GM21367 (cell line): Measurements from ENCODE around the gene ZRANB1.
"Not testable (repeated sequence)": the region's sequence is repeated elsewhere in the genome, so short reads cannot be mapped to it uniquely, and the experiment has no call there.

Experiments
- ATAC-seq: cut with Tn5 transposase; IDR thresholded peaks from one replicate; pipeline ENCODE4 v1.9.1; 2021; ENCODE audit not compliant: unreplicated experiment

The ZRANB1 gene

DNA sequence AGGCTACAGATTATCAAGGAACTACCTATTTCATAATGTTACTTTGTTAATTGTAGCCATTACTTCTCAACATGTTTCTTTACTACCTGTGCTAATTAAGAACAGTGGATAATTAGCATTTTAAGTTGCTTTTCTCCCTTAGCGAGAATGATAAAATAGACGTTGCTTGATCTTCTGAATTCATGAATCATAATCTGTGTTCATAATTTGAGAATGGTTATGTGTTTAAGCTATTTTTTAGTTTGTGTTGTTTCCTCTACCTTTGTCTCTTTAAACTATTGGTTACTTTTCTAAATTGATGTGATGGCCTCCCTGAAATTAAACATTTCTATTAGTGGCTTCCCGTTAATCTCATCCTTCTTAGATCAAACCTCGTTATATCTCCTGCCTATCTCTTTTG lies at the start of gene ZRANB1:
ZRANB1 (plus strand) TSS at position 301 of the 400 bp plus-strand sequence. CDS start 371 bp downstream, outside the sequence.
- no peak for ATAC-seq

DNA sequence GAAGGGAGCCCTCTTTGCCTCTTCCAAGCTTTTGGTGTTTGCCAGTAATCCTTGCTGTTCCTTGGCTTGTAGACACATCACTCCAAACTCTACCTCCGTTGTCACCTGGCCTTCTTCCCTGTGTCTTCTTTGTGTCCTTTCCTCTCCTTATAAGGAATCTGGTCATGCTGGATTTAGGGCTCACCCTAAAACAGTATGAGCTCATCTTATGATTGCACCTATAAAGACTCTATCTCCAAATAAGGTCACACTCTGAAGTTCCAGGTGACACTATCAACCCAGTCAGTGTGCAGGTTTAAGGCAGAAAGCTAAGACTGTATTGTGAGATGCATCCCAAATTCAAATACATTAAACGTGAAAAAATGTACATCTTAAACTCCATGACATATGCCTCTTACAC lies 49.0 kb upstream of the ZRANB1 start:
- ATAC-seq, result no peak

GRCh38 chr10:124894569-124895215 lies 47.2 kb upstream of the ZRANB1 start:
- ATAC-seq, result no peak

- ATAC-seq, result no peak
These were observed 45.2 kb upstream of the ZRANB1 start for GRCh38 chr10:124896751-124897150.

DNA sequence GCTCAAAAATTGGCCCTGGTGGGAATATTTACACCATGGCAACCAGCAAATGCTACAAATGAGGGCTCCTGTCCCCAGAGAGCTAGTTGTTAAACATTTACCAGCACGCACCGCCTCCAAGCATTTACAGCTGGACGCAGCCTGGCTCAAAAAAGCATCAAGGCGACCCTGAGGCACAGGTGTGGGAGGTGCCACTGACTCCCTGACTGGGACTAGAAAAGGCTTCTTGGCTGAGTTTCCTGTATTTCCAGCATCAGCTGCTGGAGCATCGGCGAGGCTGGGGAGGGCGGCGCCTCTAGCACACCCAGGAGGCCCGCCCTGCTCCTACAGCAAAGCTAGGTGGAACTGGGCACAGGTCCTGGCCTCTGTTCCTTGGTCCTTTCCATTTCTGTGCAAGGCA lies 43.5 kb upstream of the ZRANB1 start:
- ATAC-seq, result no peak

DNA sequence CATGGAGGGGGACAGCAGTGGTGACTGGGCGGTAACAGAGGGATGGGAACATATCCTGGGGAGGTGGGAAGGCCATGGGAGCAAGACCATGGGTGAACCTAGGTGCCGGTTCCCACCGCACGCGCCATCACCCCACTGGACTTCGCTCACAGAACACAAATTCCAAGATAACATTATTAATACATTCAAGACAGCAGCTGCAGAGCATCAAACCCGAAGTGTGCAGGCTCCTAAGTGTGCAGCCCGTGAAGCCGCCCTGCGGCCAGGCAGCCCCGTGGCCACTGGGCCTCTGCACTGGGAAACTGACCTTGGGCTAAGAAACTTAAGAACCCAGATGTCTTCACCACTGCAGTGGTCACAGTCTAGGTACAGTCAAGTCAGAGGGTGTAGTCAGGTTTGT lies 42.8 kb upstream of the ZRANB1 start:
- no peak for ATAC-seq

DNA sequence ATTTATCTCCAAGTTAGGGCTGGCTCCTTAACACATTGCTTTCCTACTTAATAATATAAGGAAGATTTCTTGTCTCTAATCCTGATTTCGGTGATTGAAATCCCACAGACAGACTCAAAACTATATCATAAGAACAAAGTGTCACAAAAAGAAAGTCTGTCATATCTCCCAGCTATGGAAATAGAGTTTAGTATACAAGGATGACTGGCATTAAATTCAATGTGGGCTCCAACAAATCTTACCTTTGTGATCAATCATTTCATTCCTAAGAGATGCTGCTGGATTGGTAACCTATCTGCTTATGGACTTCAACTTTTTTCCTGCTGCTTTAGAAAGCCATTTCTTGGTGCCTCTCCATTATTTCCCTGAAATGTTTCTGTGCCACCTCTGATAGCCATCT lies 39.5 kb upstream of the ZRANB1 start:
- ATAC-seq, result no peak

- ATAC-seq, result no peak
These were observed 38.8 kb upstream of the ZRANB1 start for GRCh38 chr10:124903111-124903510.

DNA sequence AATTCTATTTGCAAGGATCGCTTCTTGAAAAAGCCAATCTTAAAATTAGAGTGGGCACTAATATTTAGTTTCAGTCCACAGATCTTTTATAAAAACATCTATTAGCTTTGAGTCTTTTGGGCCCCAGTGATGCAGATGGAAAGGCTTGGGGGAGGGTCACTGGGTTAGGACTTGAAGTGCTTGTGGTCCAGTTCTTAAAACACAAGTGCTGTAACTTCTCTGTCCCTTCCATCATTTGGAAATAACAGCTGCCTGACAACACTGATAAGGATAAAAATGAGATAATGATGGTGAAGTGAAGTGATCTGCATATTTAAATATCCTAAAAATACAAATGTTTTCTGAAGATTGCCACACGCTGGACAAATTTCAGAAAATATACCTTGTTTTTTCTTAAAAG lies 37.1 kb upstream of the ZRANB1 start:
- no peak for ATAC-seq

GRCh38 chr10:124906551-124907001 lies 35.3 kb upstream of the ZRANB1 start:
- no peak for ATAC-seq

DNA sequence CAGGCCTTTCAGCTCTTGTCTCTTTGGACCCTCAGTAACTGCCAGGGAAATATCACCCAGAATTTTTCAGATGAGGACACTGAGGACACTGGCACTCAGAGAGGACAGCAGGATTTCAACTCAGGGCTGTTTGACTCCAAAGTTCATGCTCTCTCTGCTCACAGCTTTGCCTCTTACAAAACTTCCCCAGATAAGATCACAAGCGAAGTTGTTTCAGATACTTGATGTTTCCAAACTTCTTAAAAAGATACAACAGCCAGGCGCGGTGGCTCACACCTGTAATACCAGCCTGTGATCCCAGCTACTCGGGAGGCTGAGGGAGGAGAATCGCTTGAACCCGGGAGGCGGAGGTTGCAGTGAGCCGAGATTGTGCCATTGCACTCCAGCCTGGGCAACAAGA lies 32.4 kb upstream of the ZRANB1 start:
- ATAC-seq, result no peak

DNA sequence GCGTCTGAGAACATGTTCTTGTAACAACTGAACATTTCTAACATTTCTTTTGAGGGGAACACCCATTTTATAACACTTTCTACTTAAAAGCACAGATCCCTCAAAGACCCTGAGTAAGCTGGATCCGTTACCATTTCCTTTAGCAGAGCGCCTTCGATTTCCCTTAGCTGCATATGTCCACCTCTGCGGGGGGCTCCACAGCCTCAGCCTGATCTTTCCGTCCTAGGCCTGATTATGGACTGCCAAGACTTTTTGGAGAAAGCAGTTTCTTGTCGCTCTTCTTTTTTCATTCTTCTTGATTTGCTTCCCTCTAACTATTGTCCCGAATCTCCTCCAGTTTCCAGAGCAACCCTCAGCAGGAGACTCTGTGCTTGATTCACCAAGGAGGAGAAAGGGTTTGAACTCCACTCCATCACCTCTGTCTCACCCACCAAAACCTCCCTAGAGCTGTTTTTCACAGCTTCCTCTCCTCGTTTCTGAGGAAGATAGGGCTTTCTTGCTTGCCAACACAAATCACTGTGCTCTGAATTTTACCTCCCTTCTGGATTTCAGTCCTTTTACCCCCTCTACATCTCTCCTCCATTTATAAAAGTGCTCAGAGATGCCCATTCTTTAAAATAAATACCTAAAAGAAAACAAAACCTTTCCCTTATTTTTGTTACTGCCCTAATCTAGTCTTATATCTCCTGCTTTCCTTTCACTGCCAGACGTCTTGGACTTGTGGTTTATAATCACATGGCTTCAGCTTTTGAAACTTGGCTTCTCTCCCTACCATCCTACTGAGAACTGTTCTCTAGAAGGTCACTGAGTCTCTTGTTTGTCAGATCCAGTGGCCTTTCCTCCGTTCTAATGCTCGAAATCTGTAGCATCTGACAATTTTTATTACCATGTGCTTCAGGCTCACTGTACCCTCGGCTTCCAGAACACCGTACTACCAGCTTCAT lies 30.5 kb upstream of the ZRANB1 start:
- ATAC-seq, result no peak

- ATAC-seq, result no peak
These were observed 29.6 kb upstream of the ZRANB1 start for GRCh38 chr10:124912101-124912886.

DNA sequence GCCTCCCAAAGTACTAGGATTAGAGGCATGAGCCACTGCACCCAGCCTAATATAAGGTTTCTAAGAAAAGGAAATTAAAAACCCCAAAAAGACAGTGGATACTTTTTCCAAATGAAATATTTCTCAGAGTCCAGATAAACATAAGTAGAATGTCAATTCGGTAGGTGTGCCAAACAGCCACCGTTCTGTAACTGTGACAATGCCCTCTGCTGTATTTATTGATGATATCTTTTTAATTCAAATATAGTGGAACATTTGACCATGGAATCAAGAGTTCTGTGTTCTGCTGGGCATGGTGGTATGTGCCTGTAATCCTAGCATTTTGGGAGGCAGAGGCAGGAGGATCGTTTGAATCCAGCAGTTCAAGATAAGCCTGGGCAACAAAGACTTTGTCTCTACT lies 28.8 kb upstream of the ZRANB1 start:
- no peak for ATAC-seq

- ATAC-seq, result not testable (repeated sequence)
These were observed 27.5 kb upstream of the ZRANB1 start for GRCh38 chr10:124914398-124914797.

DNA sequence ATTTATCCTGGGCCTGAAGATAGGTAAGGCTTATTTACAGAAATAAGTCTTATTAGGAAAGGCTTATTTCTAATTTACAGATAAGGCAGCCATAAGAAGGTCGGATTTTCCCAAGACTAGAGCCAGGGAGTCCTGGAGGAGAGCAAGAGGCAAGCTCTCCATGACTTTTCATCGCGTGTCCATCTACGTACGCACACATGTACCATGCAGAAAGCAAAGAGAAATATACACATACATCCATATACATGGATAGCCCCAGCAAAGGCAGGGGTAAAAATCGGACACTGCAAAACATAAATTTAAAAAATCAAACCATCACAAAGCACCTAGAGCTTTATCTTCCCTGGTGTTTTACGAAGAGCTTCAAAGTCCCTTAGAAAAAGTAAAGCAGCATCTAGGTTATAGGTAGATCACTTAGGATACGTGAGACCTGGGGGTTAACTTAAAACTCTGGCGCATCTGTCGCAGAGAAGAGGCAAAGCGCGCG lies 25.8 kb upstream of the ZRANB1 start:
- ATAC-seq, result no peak

GRCh38 chr10:124916585-124917427 lies 25.1 kb upstream of the ZRANB1 start:
- ATAC-seq, result peak; percentile 92

DNA sequence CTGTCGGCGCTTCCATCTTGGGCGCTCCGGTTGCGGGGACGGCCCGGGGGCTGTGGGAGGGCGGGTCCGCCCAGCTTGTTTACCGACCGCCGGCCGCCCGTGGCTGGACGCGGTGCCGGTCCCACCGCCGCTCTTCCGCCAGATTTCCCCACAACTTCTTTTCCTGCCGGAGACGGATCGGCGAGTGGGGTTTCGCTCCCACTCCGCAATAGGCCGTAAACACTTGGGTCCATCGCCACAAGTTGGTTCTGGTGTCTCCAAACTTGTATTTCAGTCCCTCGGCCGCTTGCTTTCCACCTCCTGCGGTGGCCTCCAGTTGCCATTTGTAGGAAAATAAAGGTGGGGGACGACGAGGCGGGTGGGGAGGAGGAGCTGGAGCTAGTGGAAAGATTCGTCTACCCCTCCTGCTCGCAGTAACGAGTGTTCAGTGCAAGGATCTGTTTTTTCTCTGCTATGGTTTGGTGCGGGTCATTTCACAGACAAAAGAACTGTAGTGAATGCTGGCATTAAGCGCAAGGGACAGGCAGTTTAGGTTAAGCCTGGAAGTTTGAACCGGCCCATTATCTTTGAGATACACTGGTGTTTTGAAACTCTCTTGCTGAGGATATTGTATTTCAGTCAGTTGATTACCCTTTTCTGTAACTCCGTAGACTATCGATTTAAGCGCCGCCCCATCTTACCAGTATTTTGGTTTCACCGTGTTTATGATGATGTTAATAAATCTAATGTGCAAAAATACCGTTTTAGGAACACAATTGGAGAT lies 24.3 kb upstream of the ZRANB1 start:
- ATAC-seq, result peak; percentile 3

DNA sequence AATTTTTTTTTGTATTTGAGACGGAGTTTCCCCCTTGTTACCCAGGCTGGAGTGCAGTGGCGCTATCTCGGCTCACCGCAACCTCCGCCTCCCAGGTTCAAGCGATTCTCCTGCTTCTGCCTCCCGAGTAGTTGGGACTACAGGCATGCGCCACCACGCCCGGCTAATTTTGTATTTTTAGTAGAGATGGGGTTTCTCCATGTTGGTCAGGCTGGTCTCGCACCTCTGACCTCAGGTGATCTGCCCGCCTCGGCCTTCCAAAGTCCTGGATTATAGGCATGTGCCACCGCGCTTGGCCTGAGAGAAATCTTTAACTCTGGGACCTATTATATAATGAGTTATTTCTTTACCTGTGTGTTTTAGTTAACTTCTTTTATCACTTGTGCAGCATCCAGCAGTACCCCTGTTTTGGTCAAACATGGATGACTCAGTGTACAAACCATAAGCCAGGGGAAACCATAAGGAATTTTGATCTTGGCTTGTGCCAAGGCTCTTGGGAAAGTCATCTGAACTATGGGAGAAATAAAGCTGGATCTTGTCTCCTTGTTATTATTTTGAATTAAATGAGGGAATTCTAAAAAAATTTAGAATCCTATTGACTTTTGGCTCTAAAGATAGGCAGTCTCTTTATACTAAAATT lies 23.6 kb upstream of the ZRANB1 start:
- ATAC-seq, result no peak
